KMS-11 (cell line): ENCODE results near the gene ARHGAP45.

ENCODE experiments used
- H2AFZ ChIP-seq: fragments of 200-600 bp; sonication (generic); 2 replicates; pipeline ENCODE4 v1.6.1; 2016; ENCODE audit warnings: antibody characterized with exemption, mixed run types, low read depth
- H3K27ac ChIP-seq: fragments of 200-600 bp; sonication (generic); 2 replicates; pipeline ENCODE4 v1.6.1; 2016; ENCODE audit warnings: mild to moderate bottlenecking, mixed run types
- H3K27me3 ChIP-seq: fragments of 200-600 bp; sonication (generic); 2 replicates; pipeline ENCODE4 v1.6.1; 2017; ENCODE audit warnings: mild to moderate bottlenecking, low read depth, mixed run types, moderate library complexity; ENCODE audit not compliant: insufficient read depth
- H3K36me3 ChIP-seq: fragments of 200-600 bp; sonication (generic); 2 replicates; pipeline ENCODE4 v1.6.1; 2017; ENCODE audit warnings: mild to moderate bottlenecking, mixed run types; ENCODE audit not compliant: insufficient read depth
- H3K4me1 ChIP-seq: fragments of 200-600 bp; sonication (generic); 2 replicates; pipeline ENCODE4 v1.6.1; 2016; ENCODE audit warnings: mild to moderate bottlenecking, low read depth, mixed run types; ENCODE audit not compliant: poor library complexity, severe bottlenecking
- H3K4me2 ChIP-seq: fragments of 200-600 bp; sonication (generic); 2 replicates; pipeline ENCODE4 v1.7.0; 2016; ENCODE audit warnings: mild to moderate bottlenecking, mixed run types
- H3K4me3 ChIP-seq: fragments of 200-600 bp; sonication (generic); IDR thresholded peaks from 2 replicates; pipeline ENCODE4 v1.6.1; 2017; ENCODE audit warnings: low read depth, low read length, mixed read lengths; ENCODE audit not compliant: insufficient read depth
- H3K79me2 ChIP-seq: fragments of 200-600 bp; sonication (generic); 2 replicates; pipeline ENCODE4 v1.6.1; 2016; ENCODE audit warnings: low read depth, mixed run types; ENCODE audit not compliant: insufficient read depth
- H3K9ac ChIP-seq: fragments of 200-600 bp; sonication (generic); 2 replicates; pipeline ENCODE4 v1.6.1; 2016; ENCODE audit warnings: mild to moderate bottlenecking, mixed run types
- H4K20me1 ChIP-seq: fragments of 200-600 bp; sonication (generic); 2 replicates; pipeline ENCODE4 v1.6.1; 2016; ENCODE audit warnings: mild to moderate bottlenecking, mixed run types; ENCODE audit not compliant: insufficient read depth
- TF ChIP-seq, protein P1 (sequence below): fragments of 200-600 bp; sonication (generic); conservative IDR thresholded peaks from 2 replicates; pipeline ENCODE4 v1.6.1; 2017; ENCODE audit warnings: low read depth, mild to moderate bottlenecking, antibody characterized with exemption, low read length, moderate library complexity, mixed read lengths

The ARHGAP45 gene

DNA sequence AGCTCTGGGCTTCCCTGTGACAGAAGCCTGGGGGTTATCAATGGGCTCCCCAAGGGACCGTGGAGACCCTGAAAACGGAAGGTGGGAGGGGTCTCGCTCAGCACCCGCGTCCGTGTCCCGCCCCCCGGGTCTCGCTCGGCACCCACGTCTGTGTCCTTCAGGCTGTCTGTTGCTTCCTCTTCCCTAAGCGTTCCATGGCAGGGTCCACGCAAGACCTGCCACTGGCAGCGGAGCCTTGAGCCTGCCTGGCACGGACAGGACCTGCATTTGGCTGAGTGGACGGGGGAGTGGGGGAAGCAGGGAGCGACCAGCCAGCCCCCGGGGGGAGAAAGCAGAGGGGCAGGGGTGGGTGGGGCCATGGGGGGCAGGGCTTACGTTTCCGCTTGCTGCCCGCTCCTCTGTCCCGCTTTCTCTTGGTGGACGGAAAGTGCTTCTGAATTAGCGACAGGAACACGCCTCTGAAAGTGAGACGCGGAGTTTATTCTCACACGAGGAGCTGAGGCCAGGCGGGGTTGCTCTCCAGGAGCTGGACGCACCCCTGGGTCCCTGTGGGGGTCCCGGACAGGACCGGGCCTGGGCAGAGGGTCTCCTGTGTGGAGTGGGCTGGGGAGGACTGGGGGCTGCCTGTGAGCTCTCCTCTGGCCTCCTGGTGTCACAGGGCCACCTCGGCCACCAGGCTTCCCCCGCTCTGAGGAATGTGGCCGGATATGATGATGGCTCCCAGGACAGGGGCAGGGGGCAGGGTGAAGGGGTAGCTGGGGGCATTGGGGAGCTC lies 48.9 kb downstream of the ARHGAP45 start:
- Histone ChIP-seq H3K27me3 (no peaks in the 10 kb centered on the region), H2AFZ (no peak overlapping the region), H3K4me3 (no peak overlapping the region), H4K20me1 (no peaks in the 10 kb centered on the region), H3K9ac (no peak overlapping the region), H3K36me3 (no peaks in the 10 kb centered on the region), H3K4me1 (no peaks in the 10 kb centered on the region), H3K4me2 (no peak overlapping the region), H3K79me2 (no peaks in the 10 kb centered on the region), H3K27ac (no peak overlapping the region)
- TF ChIP-seq, protein P1, sequence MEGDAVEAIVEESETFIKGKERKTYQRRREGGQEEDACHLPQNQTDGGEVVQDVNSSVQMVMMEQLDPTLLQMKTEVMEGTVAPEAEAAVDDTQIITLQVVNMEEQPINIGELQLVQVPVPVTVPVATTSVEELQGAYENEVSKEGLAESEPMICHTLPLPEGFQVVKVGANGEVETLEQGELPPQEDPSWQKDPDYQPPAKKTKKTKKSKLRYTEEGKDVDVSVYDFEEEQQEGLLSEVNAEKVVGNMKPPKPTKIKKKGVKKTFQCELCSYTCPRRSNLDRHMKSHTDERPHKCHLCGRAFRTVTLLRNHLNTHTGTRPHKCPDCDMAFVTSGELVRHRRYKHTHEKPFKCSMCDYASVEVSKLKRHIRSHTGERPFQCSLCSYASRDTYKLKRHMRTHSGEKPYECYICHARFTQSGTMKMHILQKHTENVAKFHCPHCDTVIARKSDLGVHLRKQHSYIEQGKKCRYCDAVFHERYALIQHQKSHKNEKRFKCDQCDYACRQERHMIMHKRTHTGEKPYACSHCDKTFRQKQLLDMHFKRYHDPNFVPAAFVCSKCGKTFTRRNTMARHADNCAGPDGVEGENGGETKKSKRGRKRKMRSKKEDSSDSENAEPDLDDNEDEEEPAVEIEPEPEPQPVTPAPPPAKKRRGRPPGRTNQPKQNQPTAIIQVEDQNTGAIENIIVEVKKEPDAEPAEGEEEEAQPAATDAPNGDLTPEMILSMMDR = no peak

DNA sequence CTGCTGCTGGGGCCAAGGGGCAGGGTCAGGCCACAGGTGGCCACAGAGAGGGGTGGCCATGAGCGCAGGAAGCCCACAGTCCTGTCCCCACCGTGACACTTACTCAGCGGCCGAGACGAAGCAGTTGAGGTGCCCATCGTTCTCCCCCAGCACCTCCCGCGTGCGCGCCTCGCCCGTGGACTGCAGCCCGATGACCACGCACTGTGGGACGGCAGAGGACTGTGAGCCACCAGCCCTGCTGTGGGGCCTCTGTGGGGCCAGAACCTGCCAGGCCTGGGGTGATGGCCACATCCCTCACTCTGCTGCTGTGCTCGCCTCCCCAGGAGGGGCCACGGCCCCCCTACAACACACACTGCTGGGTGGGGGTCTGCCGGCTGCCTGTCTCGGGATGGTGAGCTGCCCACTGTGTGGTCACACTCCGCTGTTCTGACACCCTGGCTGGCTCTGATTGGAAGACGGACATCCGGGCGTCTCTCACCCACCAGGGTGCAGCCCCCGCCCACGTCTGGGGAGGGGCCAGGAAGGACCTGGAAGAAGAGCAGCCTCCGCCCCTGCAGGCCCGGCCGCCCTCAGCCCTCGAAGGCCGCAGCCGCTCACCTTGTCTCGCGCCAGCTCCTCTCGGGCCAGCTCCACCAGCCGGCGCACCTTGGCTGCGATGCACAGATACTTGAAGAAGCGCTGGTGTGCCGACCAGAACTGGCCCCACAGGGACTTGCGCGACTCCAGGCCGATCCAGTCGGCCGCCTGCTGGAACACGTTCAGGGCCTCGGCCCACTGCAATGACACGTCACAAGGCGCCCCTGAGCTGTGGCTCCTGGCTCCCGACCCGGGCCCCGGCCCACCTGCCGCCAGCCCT lies 50.0 kb downstream of the ARHGAP45 start:
- TF ChIP-seq, protein P1 = no peak
- no peak overlapping the region for H3K4me2 ChIP-seq
- H3K27ac ChIP-seq = no peak overlapping the region
- no peaks in the 10 kb centered on the region for H3K27me3 ChIP-seq
- H3K79me2 ChIP-seq = no peaks in the 10 kb centered on the region
- no peak overlapping the region for H2AFZ ChIP-seq
- no peak overlapping the region for H3K4me3 ChIP-seq
- H3K4me1 ChIP-seq = no peaks in the 10 kb centered on the region
- no peak overlapping the region for H3K9ac ChIP-seq
- no peaks in the 10 kb centered on the region for H3K36me3 ChIP-seq
- H4K20me1 ChIP-seq = no peaks in the 10 kb centered on the region

DNA sequence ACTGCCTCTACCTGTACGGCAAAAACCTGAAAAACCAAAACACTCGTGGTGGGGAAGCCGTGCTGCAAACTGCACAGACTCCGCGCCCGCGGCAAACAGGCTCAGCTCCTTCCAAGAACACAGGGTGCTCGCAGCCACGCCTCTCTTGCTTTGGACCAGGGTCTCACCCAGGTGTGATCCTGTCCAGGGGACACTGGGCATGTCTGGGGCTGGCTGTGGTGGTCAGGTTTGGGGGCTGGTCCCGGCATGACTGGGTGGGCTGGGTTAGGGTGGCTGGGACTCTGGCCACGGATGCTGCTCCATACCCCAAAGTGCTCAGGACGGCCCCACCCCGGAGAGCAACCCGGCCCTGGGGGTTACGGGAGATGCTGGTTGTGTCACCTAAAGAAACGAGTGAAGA lies 50.7 kb downstream of the ARHGAP45 start:
- Histone ChIP-seq H3K4me3 (no peak overlapping the region), H3K79me2 (no peaks in the 10 kb centered on the region), H4K20me1 (no peaks in the 10 kb centered on the region), H2AFZ (no peak overlapping the region), H3K4me2 (no peak overlapping the region), H3K9ac (no peak overlapping the region), H3K36me3 (no peaks in the 10 kb centered on the region), H3K27me3 (no peaks in the 10 kb centered on the region), H3K27ac (no peak overlapping the region), H3K4me1 (no peaks in the 10 kb centered on the region)
- TF ChIP-seq, protein P1 = no peak

DNA sequence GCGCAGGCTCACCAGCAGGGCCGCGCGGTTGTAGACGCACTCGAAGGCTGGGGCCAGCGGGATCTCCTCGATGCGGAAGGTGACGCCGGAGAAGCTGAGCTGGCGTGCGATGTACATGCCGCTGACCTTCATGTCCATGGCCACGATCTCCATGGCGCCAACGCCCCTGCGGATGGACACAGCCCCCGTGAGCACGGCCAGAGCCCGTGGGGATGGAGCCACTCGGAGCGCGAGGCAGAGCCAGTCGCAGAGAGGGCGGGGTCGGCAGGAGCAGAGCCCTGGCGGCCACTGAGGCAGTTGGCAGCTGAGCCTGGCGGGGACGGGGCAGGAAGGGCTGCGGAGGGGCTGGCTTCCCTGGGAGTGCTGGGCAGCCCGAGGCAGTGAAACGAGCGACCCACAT lies 52.0 kb downstream of the ARHGAP45 start:
- no peak overlapping the region for H3K4me2 ChIP-seq
- H3K4me1 ChIP-seq = no peaks in the 10 kb centered on the region
- no peaks in the 10 kb centered on the region for H3K79me2 ChIP-seq
- H4K20me1 ChIP-seq = no peaks in the 10 kb centered on the region
- H3K9ac ChIP-seq = no peak overlapping the region
- no peaks in the 10 kb centered on the region for H3K27me3 ChIP-seq
- no peak overlapping the region for H3K4me3 ChIP-seq
- no peaks in the 10 kb centered on the region for H3K36me3 ChIP-seq
- H3K27ac ChIP-seq = no peak overlapping the region
- no peak overlapping the region for H2AFZ ChIP-seq
- TF ChIP-seq, protein P1 = no peak
